ENCODE results near the gene SPATA19. TPM values are rescaled to one million over a fixed set of nuclear protein-coding genes. Genes with fewer than 3 reads are reported as not detected.

Gene SPATA19
- total RNA-seq, 1 donor from 2014 or later = not detected

- no peak for DNase-seq (ENCODE audit: low spot score)
Observed at GRCh38 chr11:133818302-133818701, 27.0 kb downstream of the SPATA19 start.

- DNase-seq (ENCODE audit: low spot score) = no peak
Observed at GRCh38 chr11:133817449-133817848, 27.9 kb downstream of the SPATA19 start.

GRCh38 chr11:133816146-133816870, 29.0 kb downstream of the SPATA19 start:
- no peak for DNase-seq (ENCODE audit: low spot score)

DNA sequence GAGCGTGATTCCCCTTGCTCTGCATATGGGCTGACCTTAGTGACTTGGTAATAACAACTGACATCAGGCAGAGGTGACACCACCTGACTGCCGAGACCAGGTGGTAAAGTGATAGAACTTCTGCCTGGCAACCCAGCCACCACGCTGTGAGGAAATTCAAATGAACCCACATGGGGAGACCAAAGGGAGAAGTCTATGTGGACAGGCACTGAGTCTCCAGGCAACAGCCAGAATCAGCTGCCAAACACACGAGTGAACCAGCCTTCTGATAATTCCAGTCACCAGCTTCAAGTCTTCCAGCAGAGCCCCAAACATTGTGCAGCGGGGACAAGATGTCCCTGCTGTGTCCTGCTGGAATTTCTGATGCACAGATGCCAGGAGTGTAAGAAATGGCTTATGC, 29.7 kb downstream of the SPATA19 start:
- no peak for DNase-seq (ENCODE audit: low spot score)

GRCh38 chr11:133814588-133815100, 30.7 kb downstream of the SPATA19 start:
- no peak for DNase-seq (ENCODE audit: low spot score)

DNA sequence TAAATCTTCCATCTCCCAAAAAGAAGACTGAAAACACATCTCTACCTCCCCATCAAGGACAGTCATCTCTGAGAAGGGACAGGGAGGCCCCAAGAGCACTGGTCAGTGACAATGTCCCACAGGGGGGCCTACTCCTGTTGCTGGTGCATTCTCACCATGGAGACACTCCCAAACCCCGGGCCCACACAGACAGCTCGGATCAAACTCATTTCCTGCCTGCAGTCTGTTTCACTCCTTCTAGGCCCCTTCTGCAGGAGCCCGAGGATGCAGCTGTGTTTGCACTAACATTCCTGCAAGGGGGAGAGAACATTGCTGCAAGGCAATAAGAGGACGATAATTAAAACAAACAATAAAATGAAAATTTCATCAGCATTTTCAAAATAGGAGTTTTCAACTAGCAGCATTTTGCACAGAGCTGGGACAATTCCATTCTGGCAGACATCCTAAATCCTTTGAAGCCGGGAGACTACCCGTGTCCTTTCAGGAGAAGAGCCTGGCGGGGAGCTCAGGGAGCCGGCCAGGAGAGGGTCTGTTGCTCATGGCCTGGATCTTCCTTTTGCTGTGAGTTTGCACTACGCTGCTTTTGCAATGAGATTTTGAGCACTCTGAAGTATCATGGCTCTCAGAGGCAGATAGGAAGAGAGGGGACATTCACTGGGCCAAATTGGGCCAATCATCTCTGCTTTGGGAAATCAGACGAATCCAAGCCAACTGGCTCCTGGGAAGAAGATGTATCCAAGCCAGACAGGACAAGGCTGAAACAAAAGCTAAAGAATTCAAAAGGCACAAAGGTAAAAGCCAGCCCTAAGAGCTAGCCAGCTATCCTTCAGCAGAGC, 33.2 kb downstream of the SPATA19 start:
- DNase-seq (ENCODE audit: low spot score) = no peak

DNA sequence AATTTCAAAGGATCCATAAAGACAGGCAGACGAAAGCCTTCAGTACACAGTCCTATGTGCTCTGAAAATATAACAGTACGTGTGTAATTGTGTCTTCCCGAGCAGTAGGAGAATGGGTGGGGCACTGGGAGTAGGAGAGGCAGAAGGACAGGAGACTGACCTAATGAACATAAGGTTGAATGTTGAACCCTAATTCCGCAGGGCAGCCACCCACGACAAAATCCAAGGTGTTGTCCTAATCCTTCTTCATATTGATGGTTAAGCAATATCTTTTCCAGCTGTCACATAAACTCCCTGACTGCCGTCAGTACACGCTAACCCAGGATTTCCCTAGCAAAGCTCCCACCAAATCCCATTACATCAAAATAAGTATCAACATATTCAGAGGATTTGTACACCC, 34.5 kb downstream of the SPATA19 start:
- DNase-seq (ENCODE audit: low spot score) = no peak

GRCh38 chr11:133809569-133810491, 35.5 kb downstream of the SPATA19 start:
- DNase-seq (ENCODE audit: low spot score) = no peak

DNA sequence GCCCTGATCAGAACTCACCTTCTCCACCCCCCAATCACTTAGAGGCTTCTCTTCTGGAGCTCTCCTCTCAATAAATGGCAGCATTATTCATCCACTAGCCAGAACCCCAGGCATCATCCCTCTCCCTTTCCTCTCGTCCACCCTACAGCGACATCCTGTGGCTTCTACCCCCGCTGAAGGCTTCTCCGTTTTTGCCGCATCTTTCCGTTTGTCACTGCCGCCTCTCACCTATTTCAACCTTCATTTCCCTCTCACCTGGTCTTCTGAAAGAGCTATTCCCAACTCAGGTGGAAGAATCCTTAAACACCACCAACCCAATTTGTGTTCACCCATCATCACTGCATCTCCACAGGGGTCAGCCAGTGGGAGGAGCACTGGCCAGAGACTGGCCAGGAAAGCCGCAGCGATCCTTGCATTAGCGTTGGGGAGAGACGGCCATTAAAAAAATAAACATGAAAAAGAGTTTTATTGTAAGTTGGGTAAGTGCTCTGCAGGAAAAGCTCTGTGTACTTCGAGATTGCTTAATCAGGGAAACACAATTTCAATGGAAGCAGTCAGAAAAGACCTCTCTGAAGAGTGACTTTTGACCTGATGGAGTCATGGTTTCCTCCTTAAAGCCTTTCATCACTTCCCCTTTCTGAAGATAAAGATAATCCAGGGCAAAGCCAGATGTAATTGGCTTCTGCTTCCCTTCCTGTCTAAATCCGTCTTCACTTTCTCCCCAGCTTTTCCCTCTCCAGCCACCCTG, 36.7 kb downstream of the SPATA19 start:
- no peak for DNase-seq (ENCODE audit: low spot score)

DNA sequence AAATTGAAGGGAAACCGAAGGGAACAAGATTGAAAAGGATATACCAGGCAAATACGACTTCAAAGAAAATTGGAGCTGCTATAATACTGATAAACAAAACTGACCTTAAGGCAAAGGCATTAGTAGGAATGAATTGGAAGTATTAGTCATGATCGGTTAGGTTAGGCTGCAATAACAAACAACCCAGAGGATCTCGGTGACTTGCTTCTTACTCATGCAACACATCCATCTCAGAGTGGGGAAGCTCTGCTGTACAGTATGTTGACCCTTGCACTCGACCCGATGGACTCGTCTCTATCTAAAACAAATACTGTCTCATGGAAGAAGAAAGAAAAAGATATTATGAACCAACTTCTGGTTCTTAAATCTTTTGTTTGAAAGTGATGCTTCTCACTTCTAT, 42.3 kb downstream of the SPATA19 start:
- no peak for DNase-seq (ENCODE audit: low spot score)

DNA sequence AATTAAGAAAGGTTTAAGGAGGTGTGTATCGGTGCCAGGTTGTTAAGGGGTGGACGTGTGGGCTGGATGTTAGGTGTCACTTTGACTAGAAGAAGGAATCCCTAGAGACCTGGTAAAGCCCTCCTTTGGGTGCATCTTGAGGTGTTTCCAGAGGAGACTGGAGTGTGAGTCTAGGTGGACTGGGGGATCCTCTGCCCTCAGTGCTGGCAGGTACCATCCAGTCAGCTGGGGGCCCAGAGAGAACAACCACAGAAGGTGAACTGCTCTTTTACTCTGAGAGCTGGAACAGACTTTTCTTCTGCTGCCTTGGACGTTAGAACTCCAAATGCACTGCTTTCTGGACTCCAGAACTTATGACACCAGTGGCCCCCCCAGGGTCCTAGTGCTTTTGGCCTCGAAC, 44.0 kb downstream of the SPATA19 start:
- no peak for DNase-seq (ENCODE audit: low spot score)

- DNase-seq (ENCODE audit: low spot score) = no peak
Observed at GRCh38 chr11:133800666-133801065, 44.6 kb downstream of the SPATA19 start.

- no peak for DNase-seq (ENCODE audit: low spot score)
Observed at GRCh38 chr11:133797554-133797953, 47.8 kb downstream of the SPATA19 start.

DNA sequence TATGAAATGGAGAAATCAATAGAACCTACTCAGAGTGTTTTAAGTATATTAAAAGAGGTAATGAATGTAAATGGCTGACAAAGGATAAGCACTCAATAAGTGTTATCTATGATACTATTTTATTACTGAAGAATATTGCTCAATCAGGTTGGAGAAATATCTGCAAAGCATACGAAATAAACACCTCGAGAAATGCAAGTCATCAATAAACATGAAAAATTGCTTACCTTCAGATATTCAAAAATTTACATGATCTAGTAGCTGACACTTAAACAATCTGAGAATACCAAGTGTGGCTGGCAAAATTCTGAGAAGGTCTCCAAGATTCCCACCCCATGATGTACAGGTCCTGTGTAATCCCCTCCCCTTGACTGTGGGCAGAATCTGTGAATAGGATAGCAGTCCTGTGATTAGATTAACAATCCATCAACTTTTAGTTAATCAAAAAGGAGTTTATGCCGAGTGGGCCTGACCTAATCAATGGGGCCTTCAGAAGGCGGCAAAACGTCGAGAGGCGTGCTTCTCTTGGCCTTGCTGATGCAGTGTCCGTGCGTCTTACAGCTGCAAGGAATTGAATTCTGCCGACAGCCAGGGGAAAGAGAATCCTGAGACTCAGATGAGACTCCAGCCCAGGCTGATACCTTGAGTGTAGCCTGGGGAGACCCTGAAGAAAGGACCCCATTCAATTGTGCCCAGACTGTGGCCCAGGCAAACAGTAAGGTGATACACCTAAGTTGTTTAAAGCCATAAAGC, 49.1 kb downstream of the SPATA19 start:
- DNase-seq (ENCODE audit: low spot score) = no peak

DNA sequence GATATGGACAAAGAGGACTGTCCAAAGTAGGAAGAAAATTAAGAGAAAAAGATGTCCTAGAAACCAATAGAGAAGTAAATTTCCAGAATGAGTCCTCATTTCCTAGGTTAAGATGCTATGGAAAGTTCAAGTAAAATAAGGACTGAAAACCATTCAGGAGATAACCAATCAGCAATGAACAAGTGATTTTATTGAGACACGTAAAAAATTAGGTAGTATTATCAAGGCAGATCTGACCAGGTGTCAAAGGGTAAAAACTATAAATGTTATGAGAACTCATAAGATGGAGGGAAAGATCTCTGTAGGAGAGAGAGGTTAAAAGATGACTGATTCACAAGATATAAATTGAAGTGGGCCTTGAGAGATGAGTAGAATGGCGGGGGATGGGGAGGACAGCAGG, 50.2 kb downstream of the SPATA19 start:
- no peak for DNase-seq (ENCODE audit: low spot score)

DNA sequence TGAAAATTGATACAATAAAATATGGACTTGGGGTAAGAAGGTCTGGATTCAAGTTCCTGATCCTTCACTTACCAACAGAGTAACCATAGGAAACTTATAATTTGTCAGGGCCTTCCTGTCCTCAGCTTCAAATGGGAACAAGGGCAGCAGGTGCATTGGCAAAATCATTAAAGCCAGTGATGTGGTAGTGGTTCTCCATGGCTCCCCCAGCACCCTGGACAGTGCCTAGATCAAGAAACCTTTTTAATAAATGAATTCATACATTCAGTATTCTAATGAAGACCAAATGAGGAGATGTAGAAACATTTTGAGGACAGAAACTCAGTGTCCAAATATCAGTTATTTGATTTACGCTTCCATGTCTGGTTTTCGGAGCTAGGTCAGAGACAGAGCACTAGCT, 51.1 kb downstream of the SPATA19 start:
- no peak for DNase-seq (ENCODE audit: low spot score)

DNA sequence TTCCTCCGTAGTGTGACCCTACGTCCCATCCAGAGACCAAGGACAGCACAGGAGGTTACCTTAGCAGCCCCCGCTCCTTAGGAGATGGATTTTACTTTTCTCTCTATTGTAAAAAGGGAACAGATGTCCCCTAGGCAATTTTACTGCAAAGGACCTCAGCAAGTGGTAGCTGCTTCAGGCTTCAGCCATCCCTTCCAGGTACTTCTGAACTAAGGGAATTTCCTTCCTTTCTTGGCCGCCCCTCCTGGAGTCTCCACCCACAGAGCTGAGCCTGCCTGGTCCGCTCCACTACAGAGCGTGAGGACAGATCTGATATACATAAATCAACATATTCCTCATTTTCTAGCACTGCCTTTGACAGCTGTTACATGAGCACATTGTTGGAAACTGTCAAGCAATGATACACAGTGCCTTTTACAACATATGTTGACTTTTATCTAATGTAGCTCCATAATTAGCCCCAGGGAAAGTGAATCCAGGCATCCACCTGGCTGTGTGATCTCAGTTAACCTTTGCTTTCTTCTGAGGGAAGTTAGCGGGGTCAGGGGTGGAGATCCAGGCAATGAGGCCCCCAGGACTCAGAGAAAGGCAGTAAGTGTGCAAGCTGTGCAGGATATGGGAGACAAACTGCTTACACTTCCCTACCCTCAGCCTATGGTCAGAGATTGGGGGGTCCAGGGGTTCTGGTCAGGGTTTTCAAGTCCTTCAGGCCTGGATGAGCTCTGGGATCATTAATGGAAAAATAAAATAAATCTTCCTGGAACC, 51.9 kb downstream of the SPATA19 start:
- no peak for DNase-seq (ENCODE audit: low spot score)

DNA sequence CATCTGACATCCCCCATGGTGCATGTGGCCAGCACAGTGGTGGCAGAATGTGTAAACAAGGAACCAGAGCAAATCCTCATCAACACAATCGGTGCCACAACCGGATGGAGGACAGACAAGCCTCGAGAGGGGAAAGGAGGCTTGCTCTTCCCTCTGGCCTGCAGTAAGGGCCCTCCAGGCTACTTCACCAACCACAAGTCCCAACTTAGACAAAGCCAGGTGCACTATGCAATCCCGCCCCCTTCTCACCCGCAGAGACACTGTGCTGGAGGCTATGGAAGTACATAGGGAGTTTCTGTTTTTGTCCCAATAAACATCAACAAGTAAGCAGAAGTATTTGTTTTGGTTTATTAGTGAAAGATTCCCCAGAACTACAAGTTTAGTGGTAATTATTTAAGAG, 54.3 kb downstream of the SPATA19 start:
- no peak for DNase-seq (ENCODE audit: low spot score)
